Right lobe of liver (tissue), 6 donors: Measurements from ENCODE around the gene GDAP2. TPM values are rescaled to one million over a fixed set of nuclear protein-coding genes. Genes with fewer than 3 reads are reported as not detected.

ENCODE experiments used
- ATAC-seq, 4 donors: fragments of 200-7000 bp; cut with Tn5 transposase; one replicate each; pipeline ENCODE4 v1.9.1; 2020; ENCODE audit warnings: mild to moderate bottlenecking in 4 of 4, moderate library complexity in 4 of 4
- DNase-seq, 3 donors: peaks; one replicate each; pipeline ENCODE4 v3.0.0-alpha.2; 2020
- H3K27ac ChIP-seq, 3 donors: fragments of 200-600 bp; one replicate each; pipeline ENCODE4 v1.8.0; 2022
- H3K27me3 ChIP-seq, 2 donors: fragments of 200-600 bp; one replicate each; pipeline ENCODE4 v1.8.0; 2022
- H3K36me3 ChIP-seq, 4 donors: fragments of 200-600 bp; sonication (generic) in 1 of 4; one replicate each; pipeline versions ENCODE4 v1.5.1 to v1.8.0; 2017 to 2022; ENCODE audit warnings: control low read depth in 1 of 4
- H3K4me1 ChIP-seq, 4 donors: fragments of 200-600 bp; sonication (generic) in 1 of 4; one replicate each; pipeline versions ENCODE4 v1.5.1 to v1.8.0; 2017 to 2022; ENCODE audit warnings: control low read depth in 1 of 4
- H3K4me3 ChIP-seq, 3 donors: fragments of 200-600 bp; one replicate each; pipeline ENCODE4 v1.8.0; 2022
- H3K9me3 ChIP-seq, 4 donors: fragments of 200-600 bp; sonication (generic) in 1 of 4; one replicate each; pipeline versions ENCODE4 v1.5.1 to v1.8.0; 2017 to 2022; ENCODE audit warnings: control low read depth in 1 of 4
- CTCF ChIP-seq, 4 donors: fragments of 200-600 bp in 3 of 4; fragments of 450-650 bp in 1 of 4; IDR thresholded peaks; one replicate each; pipeline versions ENCODE4 v1.5.1 to v1.8.0; 2016 to 2022; ENCODE audit warnings: antibody characterized with exemption in 4 of 4, mild to moderate bottlenecking in 2 of 4
- POLR2A ChIP-seq: fragments of 450-650 bp; IDR thresholded peaks from one replicate; pipeline ENCODE4 v1.6.1; 2017; ENCODE audit warnings: antibody characterized with exemption, mild to moderate bottlenecking
- WGBS: methylation state at CpG from one replicate; pipeline ENCODE4 v1.1.6; 2018; ENCODE audit warnings: low coverage, low lambda C conversion rate; ENCODE audit not compliant: insufficient coverage; ENCODE audit errors: missing lambda C conversion rate; 5-methylcytosine and 5-hydroxymethylcytosine counted together
- intact Hi-C, 2 donors: fragments of 100-400 bp; cut with DNase I; formaldehyde crosslinking; loops; one replicate each; pipeline versions ENCODE4 v1.11.2 to v1.14.1; 2022
- total RNA-seq, 6 experiments: library from RNA; depleted of rRNA in 2 of 6; stranded (reverse); fragments of >200 nt in 2 of 6; fragmentation: NEBNext Ultra II Directional in 3 of 6; extraction: Animal tissue kit (Norgen Biotek cat#: 25700) in 3 of 6; gene quantifications; one replicate each; pipeline versions ENCODE4 v1.1.0 to v1.2.4, GENCODE V29; 2016 to 2023
- donor health status: DM: no; HTN: yes; CAD: no.
- donor health status: DM: no; HTN: no; CAD: no.
- donor health status: DM: no; HTN: no; CAD: no.
- donor health status: DM: no; HTN: yes; CAD: no.
- donor health status: DM: no; HTN: yes; CAD: no.

Gene GDAP2
- total RNA-seq, 6 experiments from 2014 or later, result 11.3 to 16.2 (median 13.2) TPM

- TF ChIP-seq POLR2A (no peak), CTCF (IDR thresholded peaks at IDR 0.05) (no peak)
- Histone ChIP-seq H3K27ac (no peak overlapping the region), H3K4me3 (no peak overlapping the region), H3K4me1 (peaks cover 0 to 10% (median 3%) of the 10 kb centered on the region in 4 donors), H3K9me3 (no peaks in the 10 kb centered on the region), H3K36me3 (no peaks in the 10 kb centered on the region), H3K27me3 (no peaks in the 10 kb centered on the region)
- no peak for ATAC-seq
- no peak for DNase-seq
- intact Hi-C loops, result no loop called here
- WGBS, result 60% methylated on average over 2 of the region's 2 CpGs
These were observed 39.0 kb downstream of the GDAP2 start for GRCh38 chr1:117890452-117890851.

GRCh38 chr1:117886101-117886795, 43.2 kb downstream of the GDAP2 start:
- TF ChIP-seq CTCF (IDR thresholded peaks at IDR 0.05), result no peak
- TF ChIP-seq POLR2A, result no peak
- Histone ChIP-seq H3K4me3 (no peak overlapping the region), H3K36me3 (peaks cover 0 to 5% (median 0%) of the 10 kb centered on the region in 4 donors), H3K4me1 (no peaks in the 10 kb centered on the region), H3K9me3 (no peaks in the 10 kb centered on the region), H3K27me3 (no peaks in the 10 kb centered on the region), H3K27ac (no peak overlapping the region)
- ATAC-seq (no peak), DNase-seq (no peak)
- intact Hi-C loops, result no loop called here
- 84% methylated on average over 2 of the region's 2 CpGs for WGBS

GRCh38 chr1:117883616-117884015, 45.8 kb downstream of the GDAP2 start:
- Histone ChIP-seq H3K4me3 (no peak overlapping the region), H3K4me1 (no peaks in the 10 kb centered on the region), H3K9me3 (no peaks in the 10 kb centered on the region), H3K27me3 (no peaks in the 10 kb centered on the region), H3K27ac (no peak overlapping the region), H3K36me3 (peaks cover 0 to 17% (median 0%) of the 10 kb centered on the region in 4 donors)
- intact Hi-C loops, result no loop called here
- DNase-seq (no peak), ATAC-seq (no peak)
- TF ChIP-seq POLR2A, result no peak
- TF ChIP-seq CTCF (IDR thresholded peaks at IDR 0.05), result no peak
- WGBS, result 94% methylated on average over 1 of the region's 1 CpG

GRCh38 chr1:117879284-117879683, 50.1 kb downstream of the GDAP2 start:
- TF ChIP-seq CTCF (IDR thresholded peaks at IDR 0.05) (no peak), POLR2A (no peak)
- Histone ChIP-seq H3K27ac (no peak overlapping the region), H3K27me3 (no peaks in the 10 kb centered on the region), H3K4me3 (no peak overlapping the region), H3K4me1 (no peaks in the 10 kb centered on the region), H3K36me3 (peaks cover 5 to 34% (median 16%) of the 10 kb centered on the region in 4 donors), H3K9me3 (no peaks in the 10 kb centered on the region)
- 87% methylated on average over 1 of the region's 1 CpG for WGBS
- DNase-seq, result no peak
- ATAC-seq, result no peak
- intact Hi-C loops, result no loop called here
